CD4-positive, alpha-beta T cell treated with Interleukin-6 for 4 hours (primary cell): ENCODE data around the gene C4orf33.

Experiments used
- DNase-seq: peaks from one replicate; pipeline ENCODE4 v3.0.0-alpha.2; 2020; ENCODE audit warnings: mixed read lengths

The C4orf33 gene

DNA sequence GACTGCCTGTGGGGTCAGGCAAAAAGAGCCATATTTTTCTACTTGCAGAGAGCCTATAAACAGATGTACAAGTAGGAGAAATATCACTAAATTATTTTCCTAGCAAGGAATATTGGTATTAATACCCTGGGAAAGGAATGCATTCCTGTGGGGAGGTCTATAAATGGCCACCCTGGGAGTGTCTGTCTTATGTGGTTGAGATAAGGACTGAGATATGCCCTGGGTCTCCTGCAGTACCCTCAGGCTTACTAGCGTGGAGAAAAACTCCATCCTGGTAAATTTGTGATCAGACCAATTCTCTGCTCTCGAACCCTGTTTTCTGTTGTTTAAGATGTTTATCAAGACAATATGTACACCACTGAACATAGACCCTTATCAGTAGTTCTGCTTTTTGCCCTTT lies 35.4 kb downstream of the C4orf33 start:
- DNase-seq, result no peak

DNA sequence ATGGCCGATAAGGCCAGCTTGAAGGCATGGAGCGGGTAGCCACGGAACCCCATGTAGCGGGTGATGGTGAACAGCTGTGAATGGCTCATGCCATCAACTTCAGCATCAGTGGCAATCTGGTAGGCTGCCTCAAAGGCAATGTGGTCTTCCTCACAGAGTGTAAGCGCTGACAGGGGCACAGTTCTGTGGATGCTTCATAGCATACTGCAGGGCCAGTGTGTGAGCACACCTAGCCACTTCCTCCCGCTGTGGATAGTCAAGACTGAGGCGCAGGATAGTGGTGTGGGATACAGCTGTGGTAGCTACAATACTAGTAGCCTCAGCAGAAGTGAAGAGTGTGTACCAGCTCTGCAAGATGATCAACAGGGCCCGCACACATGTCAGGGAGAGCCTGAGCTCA lies 40.5 kb downstream of the C4orf33 start:
- no peak for DNase-seq

DNA sequence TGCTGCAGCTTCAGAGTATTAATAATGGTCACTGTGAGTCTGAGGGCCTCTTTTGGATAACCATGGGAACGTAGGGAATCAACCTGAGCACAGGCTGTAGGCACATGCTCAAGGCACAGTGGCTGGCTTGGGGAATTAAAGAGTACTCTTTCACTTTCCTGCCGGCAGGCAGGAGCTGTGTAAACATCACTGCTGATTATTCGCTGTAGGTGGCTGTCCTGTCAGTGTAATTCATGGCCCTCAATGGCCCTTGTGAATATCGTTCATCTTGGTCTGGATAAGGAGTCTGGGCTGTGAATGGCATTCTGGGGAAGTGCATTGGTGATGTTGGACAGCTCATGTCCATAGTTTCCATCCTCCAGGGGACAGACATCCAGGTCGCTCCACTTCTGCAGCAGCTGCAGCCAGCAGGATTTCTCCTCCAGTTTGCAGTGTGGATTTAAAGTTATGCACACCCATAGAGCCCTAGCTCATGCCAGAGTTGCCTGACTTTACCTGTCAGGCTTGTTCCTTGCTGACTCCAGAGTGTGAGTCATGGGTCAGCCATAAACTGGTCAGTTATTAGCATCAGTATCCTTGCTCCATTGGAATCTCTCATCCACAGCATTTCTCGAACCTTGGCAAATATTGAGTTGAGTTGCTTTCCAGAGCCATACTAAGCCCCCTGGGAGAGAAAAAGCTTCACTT lies 43.0 kb downstream of the C4orf33 start:
- DNase-seq, result no peak

DNA sequence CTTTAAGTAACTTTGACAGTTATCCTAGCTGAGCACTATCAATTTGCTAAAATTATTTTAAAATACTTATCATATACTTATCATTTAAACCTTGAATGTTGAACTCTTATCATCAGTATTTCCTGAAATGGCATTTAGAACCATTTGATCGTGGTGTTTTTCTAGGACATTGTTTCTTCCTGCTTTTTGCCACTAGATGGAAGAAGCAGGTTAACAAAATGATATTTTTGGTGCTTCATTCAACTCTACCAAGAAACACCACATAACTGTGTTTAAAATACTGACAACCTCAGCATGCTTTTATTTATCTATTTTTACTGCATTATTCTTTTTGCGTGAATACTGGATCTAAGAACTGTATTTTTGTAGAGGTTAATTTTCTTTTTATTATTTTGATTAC lies 44.6 kb downstream of the C4orf33 start:
- DNase-seq, result no peak

DNA sequence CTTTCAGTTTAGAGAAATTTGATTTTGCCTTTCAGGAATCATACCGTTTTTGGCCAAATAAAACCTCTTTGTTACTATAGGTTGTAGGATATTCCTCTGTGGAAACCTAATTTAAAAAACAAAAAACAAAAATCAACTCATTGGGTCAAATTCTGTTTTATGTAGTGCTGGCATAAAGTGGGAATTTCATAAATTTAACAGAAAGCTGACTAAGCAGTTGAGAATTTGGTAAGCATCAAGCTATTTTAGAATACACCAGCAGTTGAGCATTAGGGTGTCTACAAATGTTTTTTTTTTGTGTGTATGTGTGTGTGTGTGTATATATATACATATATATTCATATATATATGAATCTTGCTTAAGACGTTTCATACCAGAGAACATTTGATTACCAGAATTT lies 47.4 kb downstream of the C4orf33 start:
- DNase-seq, result no peak

DNA sequence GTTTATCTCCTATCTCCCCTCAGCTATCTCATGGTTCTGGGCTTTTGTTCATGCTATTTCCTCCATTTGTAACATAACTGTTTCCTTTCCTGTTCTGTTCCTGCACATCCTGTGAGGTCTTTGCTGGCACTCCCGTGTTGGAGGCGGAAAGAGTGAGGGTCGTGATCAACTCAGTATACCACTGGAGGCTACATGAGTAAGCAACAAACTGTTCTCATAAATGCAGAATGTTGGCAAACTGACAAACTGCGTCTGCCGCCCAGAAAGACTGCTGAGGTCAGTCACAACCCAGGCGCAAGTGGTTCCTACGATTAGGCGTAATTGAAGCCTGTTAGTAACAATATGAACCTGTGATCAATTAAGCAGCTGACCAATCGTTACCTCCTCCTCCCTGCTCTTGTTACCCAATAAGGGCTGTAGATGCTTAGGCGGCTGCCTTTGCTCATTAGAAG lies 48.8 kb downstream of the C4orf33 start:
- no peak for DNase-seq

DNA sequence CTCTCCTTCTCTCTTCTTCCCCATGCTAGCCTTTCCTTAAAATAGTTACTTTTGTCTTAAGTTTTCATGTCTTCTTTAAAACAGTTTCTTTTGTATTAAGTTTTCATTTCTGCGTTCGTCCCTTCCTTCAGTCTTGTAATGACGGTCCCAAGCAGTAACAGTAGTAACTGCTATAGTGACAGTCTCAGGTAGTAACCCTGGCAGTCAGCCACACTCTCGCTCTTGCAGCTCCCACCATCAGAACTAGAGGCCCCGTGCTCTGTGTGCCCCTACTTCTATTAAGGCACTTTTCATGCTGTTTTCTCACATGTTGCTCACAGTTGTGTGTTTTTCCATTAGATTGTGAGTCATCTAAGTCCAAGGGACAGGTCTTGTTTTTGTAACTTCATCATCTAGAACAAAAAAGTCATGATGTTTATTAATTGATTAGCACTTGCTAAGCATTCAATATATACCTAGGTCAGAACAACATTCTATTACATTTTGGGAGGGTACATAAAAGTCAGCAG lies 49.3 kb downstream of the C4orf33 start:
- DNase-seq, result no peak

DNA sequence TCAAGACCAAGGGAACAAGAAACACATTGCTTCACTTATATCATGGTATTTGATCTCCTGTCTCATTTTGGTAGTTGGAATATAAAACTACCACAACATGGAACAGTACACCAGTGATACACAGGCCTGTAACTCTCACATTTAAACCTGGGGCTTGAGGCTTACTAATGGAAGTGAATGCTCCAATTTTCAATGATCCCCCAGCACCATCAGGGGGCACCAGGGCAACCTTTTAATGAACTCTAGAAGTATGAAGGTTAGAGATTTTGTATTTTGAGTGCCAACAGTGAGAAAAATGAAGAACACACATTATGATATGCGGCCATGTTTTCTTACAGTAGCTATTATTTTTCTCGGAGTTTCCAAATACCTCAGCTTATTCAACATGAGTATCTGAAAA lies 50.7 kb downstream of the C4orf33 start:
- DNase-seq, result no peak

DNA sequence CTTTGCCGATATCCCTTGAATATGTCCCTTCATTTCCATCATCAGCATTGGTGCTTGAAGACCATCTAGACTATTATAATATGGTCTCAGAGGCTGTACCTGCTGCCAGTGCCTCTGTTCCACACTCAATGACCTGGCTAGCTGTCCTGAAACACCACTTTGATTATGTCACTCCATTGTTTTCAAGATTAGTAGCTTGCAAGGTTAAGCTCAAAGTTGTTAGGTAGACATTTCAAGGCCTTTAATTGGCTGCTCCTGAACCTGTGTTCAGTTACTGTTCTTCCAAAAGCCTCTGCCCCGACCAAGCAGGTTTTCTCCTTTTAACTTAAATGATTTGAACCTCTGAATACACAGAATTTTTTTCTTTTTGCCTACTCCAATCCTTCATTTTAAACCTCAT lies 52.9 kb downstream of the C4orf33 start:
- no peak for DNase-seq

DNA sequence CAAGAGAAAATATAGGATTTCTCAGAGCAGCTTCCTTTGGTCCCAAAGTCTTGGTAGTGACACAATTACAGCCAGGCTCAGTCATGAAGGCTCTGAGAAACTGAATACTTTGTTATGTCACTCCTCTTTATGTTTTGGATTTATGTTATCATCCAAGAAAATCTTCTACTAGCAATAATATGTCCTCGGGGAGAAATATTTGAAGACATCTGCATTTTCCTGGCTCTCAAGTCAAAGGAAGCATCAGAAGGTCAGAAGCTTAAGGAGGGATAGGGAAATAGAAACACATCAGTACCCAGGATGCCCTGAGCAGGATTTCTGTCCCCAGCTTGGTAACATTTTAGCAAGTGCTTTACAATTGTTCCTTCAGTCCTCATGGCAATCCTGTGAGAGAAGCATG lies 54.0 kb downstream of the C4orf33 start:
- DNase-seq, result no peak

DNA sequence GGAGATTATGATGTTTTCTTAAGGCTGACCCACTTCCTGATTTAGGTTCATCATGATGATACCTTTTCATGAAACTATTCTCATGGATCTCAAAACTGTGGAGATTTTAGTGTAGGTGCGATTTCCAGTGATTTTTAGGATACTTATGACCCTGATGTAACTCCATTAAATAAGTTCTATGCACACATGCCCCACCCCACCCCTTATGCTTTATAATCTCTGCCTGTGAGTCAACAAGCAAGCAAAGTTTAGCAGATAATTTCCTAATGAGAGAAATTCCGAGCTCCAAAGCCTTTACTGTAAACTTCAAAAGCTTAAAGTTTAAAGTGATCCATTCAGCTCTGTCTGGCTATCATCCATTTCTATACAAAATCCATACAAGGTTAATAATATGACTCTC lies 56.4 kb downstream of the C4orf33 start:
- DNase-seq, result no peak

DNA sequence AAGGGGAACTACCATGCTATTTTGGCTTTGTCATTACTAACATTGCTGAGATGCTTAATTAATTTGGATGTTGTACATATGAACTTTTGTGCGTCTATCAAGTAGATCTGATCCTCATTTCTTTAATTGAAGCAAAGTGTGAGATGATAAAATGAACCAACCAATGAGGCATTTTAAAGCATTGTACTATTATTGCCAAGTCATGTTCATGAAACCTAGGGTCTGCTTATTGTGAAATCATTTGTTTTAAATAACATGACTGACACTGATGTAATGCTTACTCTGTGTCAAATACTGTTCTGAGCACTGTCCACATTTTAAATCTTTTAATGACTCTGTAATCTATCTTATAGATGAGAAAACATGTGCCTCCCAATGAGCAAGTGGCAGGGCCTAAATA lies 57.7 kb downstream of the C4orf33 start:
- DNase-seq, result no peak

DNA sequence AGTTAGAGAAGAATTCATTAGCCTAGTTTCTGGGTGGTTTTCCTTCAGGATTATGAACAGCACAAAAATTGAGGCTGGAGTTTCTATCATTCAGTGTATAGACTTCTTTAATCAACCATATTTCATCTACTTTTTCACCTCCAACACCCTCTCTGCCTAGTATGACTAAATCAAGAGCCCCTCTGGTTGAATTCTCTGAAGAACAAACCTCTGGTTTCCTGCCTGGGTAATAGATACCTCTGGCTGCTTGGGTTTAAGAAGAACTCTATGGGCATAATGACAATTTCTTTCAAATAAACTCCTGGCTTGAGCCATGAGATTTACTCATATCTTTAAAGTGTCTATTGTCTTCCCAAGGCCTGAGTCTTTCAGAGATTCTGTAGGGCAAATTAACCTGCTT lies 66.5 kb downstream of the C4orf33 start:
- DNase-seq, result no peak

DNA sequence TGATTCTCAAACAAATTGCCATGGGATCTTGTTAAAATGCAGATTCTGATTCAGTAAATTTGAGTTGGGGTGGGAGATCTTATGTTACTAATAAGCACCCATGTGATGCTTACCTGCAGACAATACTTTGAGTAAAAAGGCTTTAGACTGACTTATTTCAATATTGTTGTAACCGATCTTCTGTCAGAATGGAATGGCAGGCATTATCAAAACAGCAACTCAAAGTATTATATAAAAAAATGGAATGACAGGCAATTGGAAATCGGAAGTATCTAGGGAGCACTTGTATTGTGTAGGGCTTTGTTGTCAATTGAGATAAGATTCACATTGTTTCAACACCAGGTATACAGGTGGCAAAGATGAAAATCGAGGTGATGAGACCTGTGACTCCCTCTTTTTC lies 67.5 kb downstream of the C4orf33 start:
- no peak for DNase-seq

DNA sequence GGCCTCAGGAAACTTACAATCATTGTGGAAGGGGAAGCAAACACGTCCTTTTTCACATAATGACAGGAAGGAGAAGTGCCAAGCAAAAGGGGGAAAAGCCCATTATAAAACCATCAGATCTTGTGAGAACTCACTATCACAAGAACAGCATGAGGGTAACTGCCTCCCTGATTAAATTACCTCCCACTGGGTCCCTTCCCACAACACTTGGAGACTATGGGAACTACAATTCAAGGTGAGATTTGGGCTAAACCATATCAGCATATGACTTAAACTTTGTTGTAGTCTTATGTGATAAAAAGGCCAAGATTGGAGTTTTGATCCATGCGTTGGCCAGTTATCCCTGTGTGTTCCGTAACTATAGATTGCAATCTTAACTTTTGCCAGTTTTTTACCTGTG lies 68.3 kb downstream of the C4orf33 start:
- DNase-seq, result no peak
